ENCODE data around the gene TRMT2A.
A peak's percentile ranks its signal among the peaks of the same experiment; 100 is the strongest.

The TRMT2A gene

DNA sequence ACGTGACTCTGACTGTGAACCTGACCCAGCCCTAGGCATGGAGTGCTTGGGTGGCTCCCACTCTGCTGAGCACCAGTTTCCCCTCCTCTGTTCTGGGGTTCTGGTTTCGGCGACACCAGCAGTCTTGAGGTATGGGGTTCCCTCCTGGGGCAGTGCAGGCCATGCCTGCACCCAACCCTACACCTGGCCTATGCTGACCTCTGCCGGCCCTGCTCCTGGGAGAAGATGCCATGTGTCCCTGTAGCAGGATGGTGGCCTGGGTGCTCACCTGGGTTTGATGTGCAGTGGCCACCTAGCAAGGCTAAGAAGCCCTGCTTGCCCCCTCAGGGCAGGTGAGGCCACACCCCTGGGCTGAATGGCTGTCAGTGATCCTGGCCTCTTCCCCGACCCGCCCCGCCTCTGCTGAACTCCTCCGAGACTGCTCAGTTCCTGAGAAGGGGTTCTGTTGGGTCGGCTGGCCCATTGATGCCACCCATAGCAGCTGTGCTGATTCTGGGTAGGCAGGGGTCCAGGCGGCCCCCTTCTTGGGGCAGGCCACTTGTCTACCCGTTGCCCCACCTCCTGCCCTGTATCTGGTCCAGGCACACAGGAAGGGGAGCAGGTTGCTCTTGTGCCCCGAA is 17.0 kb upstream of the TRMT2A start:
- H3K4me3 ChIP-seq (ENCODE audit: low read depth, low read length): no peak overlapping the region
- TF ChIP-seq, protein P1, sequence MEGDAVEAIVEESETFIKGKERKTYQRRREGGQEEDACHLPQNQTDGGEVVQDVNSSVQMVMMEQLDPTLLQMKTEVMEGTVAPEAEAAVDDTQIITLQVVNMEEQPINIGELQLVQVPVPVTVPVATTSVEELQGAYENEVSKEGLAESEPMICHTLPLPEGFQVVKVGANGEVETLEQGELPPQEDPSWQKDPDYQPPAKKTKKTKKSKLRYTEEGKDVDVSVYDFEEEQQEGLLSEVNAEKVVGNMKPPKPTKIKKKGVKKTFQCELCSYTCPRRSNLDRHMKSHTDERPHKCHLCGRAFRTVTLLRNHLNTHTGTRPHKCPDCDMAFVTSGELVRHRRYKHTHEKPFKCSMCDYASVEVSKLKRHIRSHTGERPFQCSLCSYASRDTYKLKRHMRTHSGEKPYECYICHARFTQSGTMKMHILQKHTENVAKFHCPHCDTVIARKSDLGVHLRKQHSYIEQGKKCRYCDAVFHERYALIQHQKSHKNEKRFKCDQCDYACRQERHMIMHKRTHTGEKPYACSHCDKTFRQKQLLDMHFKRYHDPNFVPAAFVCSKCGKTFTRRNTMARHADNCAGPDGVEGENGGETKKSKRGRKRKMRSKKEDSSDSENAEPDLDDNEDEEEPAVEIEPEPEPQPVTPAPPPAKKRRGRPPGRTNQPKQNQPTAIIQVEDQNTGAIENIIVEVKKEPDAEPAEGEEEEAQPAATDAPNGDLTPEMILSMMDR (IDR thresholded peaks at IDR 0.05; ENCODE audit: control insufficient read depth, extremely low read depth, insufficient read depth): no peak
- no peak for DNase-seq (ENCODE audit: low read depth)

DNA sequence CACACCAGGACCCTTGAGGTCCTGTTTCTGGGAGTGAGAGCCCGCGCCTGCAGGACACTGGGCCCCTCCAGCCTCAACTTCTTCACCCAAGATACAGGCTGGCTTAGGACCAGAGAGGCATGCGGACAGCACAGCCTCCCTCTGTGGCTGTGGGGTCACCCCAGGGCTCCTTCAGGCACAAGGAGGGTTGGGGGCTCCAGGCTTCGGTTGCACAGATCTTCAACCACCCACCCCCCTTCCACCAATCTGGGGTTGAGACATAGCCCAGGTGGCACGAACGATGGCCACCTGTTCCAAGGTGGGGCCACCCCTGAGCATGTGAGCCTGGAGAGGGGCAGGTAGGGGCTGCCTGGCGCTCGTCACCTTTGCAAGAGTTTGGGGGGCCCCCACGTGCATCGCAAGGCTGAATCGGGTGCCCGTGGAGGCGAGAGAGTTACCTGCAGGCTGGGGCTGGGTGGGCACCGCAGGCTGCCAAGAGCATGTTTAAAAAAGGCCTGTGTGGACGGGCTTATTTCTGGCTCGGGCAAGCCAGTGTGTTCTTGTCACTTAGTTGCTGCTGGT is 15.7 kb upstream of the TRMT2A start:
- peak overlapping the region; percentile 77 for H3K4me3 ChIP-seq (ENCODE audit: low read depth, low read length)
- no peak for DNase-seq (ENCODE audit: low read depth)
- TF ChIP-seq, protein P1 (IDR thresholded peaks at IDR 0.05; ENCODE audit: control insufficient read depth, extremely low read depth, insufficient read depth): no peak

DNA sequence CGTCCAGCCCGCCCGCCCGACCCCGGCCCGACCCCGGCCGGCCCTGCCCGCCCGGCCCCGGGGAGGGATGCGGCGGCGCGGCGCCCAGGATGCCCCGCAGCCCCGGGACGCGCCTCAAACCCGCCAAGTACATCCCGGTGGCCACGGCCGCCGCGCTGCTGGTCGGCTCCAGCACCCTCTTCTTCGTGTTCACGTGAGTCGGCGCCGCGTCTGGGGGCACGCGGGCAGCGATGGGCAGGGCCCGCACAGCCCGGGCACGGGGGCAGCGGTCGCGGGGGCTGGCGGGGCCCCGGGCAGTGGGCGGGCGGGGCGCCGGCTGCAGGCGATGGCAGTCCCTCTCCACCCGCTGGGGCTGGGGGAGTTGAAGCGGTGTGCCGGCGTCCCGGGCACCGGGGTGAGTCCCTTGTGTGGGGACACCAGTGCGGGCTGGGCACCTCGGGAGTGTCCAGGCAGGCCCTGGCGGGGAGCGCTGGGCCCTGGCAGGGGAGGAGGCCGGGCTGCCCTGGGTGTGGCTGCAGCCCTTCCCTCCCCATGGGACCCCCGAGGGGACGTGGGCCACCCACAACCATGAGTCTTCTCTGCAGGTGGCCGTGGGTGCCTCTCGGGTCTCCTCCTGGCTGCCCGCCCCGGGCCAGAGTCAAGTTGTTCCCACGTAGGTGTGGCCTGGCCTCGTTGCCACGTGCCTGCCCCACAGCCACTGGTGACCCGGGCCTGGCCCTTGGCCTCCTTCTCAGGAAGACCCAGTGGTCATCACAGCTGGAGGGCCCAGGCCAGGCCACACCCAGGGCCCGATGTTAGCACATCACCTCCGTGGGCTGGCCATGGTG is 15.0 kb upstream of the TRMT2A start:
- DNase-seq (ENCODE audit: low read depth): no peak
- H3K4me3 ChIP-seq (ENCODE audit: low read depth, low read length): peak overlapping the region; percentile 77
- TF ChIP-seq, protein P1 (IDR thresholded peaks at IDR 0.05; ENCODE audit: control insufficient read depth, extremely low read depth, insufficient read depth): no peak

- peak within 1 kb of the TSS; percentile 77 for H3K4me3 ChIP-seq (ENCODE audit: low read depth, low read length)
- TF ChIP-seq, protein P1 (IDR thresholded peaks at IDR 0.05; ENCODE audit: control insufficient read depth, extremely low read depth, insufficient read depth): no peak
- DNase-seq (ENCODE audit: low read depth): no peak
Observed at GRCh38 chr22:20131597-20131858, 14.5 kb upstream of the TRMT2A start, which contains the start of gene ZDHHC8. TSS of gene ZDHHC8 (plus strand) at chr22:20131804. CDS start at chr22:20131948, 144 bp downstream.

- TF ChIP-seq, protein P1 (IDR thresholded peaks at IDR 0.05; ENCODE audit: control insufficient read depth, extremely low read depth, insufficient read depth): no peak
- no peak for DNase-seq (ENCODE audit: low read depth)
Observed at GRCh38 chr22:20130731-20131596, 13.9 kb upstream of the TRMT2A start.

DNA sequence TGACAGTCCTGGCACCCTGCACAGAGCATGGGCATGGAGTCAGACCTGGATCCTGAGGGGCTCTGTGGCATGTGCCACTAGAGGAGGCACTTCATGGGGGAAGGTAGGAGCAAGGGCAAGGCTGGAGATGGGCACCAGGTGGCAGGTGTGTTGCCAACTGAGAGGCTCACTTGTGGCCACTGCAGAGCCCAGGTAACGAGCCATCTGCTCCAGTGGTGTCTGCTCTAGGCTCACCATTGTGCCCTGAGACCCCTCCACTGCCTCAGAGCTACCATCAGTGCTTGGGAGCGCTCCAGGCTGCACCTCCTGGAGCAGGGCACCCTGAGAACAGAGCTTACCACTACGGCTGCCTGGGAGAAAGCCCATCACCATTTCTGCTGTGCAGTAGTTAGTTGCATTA is 13.3 kb upstream of the TRMT2A start:
- no peak for DNase-seq (ENCODE audit: low read depth)
- no peak overlapping the region for H3K4me3 ChIP-seq (ENCODE audit: low read depth, low read length)
- TF ChIP-seq, protein P1 (IDR thresholded peaks at IDR 0.05; ENCODE audit: control insufficient read depth, extremely low read depth, insufficient read depth): peak; percentile 48

More at GRCh38 chr22:20130731-20131596, 13.9 kb upstream of the TRMT2A start:
- H3K4me3 ChIP-seq (ENCODE audit: low read depth, low read length): peak overlapping the region; percentile 72

Measured in LNCaP clone FGC (cell line).